ENCODE measurements around the gene LEMD3. TPM values are rescaled to one million over a fixed set of nuclear protein-coding genes. Genes with fewer than 3 reads are reported as not detected.

The LEMD3 gene
- polyA plus RNA-seq, 1 of the 3 experiments (the other 2 are of a cell fraction): 4.4 TPM

DNA sequence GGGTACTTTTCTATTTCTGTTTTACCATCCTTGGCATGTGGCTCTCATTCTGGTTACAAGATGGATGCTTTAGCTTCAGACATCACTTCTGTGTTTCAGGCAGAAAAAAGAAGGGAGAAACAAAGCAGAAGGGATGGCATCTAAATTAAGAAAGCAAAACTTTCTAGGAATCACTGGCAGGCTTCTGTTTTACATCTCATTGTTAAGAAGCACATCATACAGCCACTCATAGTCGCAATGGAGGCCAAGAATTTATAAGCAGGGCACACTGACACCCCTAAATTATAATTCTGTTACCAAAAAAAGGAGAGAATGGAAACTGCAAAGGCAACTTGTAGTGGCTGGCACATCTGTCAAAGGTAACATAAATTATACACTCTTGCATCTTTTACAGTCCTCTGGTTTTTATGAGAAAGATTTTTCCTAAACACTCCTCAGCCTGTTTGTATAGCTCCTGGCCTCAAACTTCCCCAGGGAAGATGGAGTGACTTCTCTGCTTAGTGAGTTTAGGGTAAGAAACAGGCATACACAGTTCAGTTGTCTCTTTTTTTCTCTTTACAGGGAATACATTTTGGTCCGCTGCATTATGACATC, 22.0 kb upstream of the LEMD3 start:
- Histone ChIP-seq H3K9me2 (no peaks in the 10 kb centered on the region), H3K27ac (ENCODE audit: low read depth in 2 of 2, low read length in 1 of 2) (no peak overlapping the region), H2AFZ (ENCODE audit: low read depth) (no peak overlapping the region), H3K27me3 (ENCODE audit: insufficient read depth) (peaks cover 18% of the 10 kb centered on the region; the same call in 1 of the 2 replicates), H3K4me3 (ENCODE audit: low read depth in 2 of 2, low read length in 1 of 2) (no peak overlapping the region), H3K79me2 (ENCODE audit: insufficient read depth) (no peaks in the 10 kb centered on the region), H3F3A (replicated peaks; ENCODE audit: insufficient read depth) (no peaks in the 10 kb centered on the region), H3K9me3 (no peaks in the 10 kb centered on the region), H3K4me1 (ENCODE audit: control insufficient read depth in 1 of 2, insufficient read depth in 2 of 2, low read depth in 1 of 2, low read length in 1 of 2) (no peaks in the 10 kb centered on the region), H3K9ac (no peak overlapping the region), H3K36me3 (replicated peaks in 1 of 2; ENCODE audit: control insufficient read depth in 1 of 2, insufficient read depth in 2 of 2, low read length in 1 of 2) (no peaks in the 10 kb centered on the region), H4K20me1 (ENCODE audit: insufficient read depth) (no peaks in the 10 kb centered on the region), H3K4me2 (no peak overlapping the region)
- ChIA-PET CTCF (interaction anchor here (1.2 kb wide), 1 partner anchor 256 kb away, joined by 3 read pairs; no protein-coding TSS in a partner anchor), POLR2A (no interaction called here)
- TF ChIP-seq FOXJ3 (CRISPR knock-in tag; IDR thresholded peaks at IDR 0.05): no peak
- TF ChIP-seq MXI1 (IDR thresholded peaks at IDR 0.05; ENCODE audit: low read depth, low read length): no peak
- no peak for TF ChIP-seq FOSL2 (IDR thresholded peaks at IDR 0.05; ENCODE audit: borderline replicate concordance, low read depth)
- TF ChIP-seq SIN3A (IDR thresholded peaks at IDR 0.05; ENCODE audit: borderline replicate concordance, low read depth, low read length): no peak
- TF ChIP-seq TAF1 (IDR thresholded peaks at IDR 0.05; ENCODE audit: borderline replicate concordance, low read depth, low read length): no peak
- TF ChIP-seq NFIC (IDR thresholded peaks at IDR 0.05; ENCODE audit: borderline replicate concordance): no peak
- no peak for TF ChIP-seq POLR2AphosphoS5 (IDR thresholded peaks at IDR 0.05; ENCODE audit: low read depth, low read length)
- TF ChIP-seq, protein P1, sequence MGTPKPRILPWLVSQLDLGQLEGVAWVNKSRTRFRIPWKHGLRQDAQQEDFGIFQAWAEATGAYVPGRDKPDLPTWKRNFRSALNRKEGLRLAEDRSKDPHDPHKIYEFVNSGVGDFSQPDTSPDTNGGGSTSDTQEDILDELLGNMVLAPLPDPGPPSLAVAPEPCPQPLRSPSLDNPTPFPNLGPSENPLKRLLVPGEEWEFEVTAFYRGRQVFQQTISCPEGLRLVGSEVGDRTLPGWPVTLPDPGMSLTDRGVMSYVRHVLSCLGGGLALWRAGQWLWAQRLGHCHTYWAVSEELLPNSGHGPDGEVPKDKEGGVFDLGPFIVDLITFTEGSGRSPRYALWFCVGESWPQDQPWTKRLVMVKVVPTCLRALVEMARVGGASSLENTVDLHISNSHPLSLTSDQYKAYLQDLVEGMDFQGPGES (IDR thresholded peaks at IDR 0.05; ENCODE audit: low read depth, low read length): no peak
- TF ChIP-seq MEF2A (IDR thresholded peaks at IDR 0.05; ENCODE audit: borderline replicate concordance, low read depth): no peak
- TF ChIP-seq GATA2 (CRISPR knock-in tag; IDR thresholded peaks at IDR 0.05): no peak
- TF ChIP-seq, protein P2, sequence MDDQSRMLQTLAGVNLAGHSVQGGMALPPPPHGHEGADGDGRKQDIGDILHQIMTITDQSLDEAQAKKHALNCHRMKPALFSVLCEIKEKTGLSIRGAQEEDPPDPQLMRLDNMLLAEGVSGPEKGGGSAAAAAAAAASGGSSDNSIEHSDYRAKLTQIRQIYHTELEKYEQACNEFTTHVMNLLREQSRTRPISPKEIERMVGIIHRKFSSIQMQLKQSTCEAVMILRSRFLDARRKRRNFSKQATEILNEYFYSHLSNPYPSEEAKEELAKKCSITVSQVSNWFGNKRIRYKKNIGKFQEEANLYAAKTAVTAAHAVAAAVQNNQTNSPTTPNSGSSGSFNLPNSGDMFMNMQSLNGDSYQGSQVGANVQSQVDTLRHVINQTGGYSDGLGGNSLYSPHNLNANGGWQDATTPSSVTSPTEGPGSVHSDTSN (IDR thresholded peaks at IDR 0.05): no peak
- no peak for TF ChIP-seq RCOR1 (IDR thresholded peaks at IDR 0.05; ENCODE audit: low read length)
- TF ChIP-seq SMC3 (IDR thresholded peaks at IDR 0.05; ENCODE audit: low read depth, low read length): no peak
- no peak for TF ChIP-seq EZH2phosphoT487 (IDR thresholded peaks at IDR 0.05; ENCODE audit: borderline replicate concordance, low read depth)
- no peak for TF ChIP-seq CHD2 (IDR thresholded peaks at IDR 0.05; ENCODE audit: low read length, partially characterized antibody)
- TF ChIP-seq, protein P3, sequence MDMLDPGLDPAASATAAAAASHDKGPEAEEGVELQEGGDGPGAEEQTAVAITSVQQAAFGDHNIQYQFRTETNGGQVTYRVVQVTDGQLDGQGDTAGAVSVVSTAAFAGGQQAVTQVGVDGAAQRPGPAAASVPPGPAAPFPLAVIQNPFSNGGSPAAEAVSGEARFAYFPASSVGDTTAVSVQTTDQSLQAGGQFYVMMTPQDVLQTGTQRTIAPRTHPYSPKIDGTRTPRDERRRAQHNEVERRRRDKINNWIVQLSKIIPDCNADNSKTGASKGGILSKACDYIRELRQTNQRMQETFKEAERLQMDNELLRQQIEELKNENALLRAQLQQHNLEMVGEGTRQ (IDR thresholded peaks at IDR 0.05; ENCODE audit: borderline replicate concordance, low read depth, low read length): no peak
- TF ChIP-seq, protein P4, sequence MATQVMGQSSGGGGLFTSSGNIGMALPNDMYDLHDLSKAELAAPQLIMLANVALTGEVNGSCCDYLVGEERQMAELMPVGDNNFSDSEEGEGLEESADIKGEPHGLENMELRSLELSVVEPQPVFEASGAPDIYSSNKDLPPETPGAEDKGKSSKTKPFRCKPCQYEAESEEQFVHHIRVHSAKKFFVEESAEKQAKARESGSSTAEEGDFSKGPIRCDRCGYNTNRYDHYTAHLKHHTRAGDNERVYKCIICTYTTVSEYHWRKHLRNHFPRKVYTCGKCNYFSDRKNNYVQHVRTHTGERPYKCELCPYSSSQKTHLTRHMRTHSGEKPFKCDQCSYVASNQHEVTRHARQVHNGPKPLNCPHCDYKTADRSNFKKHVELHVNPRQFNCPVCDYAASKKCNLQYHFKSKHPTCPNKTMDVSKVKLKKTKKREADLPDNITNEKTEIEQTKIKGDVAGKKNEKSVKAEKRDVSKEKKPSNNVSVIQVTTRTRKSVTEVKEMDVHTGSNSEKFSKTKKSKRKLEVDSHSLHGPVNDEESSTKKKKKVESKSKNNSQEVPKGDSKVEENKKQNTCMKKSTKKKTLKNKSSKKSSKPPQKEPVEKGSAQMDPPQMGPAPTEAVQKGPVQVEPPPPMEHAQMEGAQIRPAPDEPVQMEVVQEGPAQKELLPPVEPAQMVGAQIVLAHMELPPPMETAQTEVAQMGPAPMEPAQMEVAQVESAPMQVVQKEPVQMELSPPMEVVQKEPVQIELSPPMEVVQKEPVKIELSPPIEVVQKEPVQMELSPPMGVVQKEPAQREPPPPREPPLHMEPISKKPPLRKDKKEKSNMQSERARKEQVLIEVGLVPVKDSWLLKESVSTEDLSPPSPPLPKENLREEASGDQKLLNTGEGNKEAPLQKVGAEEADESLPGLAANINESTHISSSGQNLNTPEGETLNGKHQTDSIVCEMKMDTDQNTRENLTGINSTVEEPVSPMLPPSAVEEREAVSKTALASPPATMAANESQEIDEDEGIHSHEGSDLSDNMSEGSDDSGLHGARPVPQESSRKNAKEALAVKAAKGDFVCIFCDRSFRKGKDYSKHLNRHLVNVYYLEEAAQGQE (IDR thresholded peaks at IDR 0.05; ENCODE audit: low read depth, low read length): no peak
- WGBS (ENCODE audit: low lambda C conversion rate): 8% methylated on average over 2 of the region's 2 CpGs
- no peak for DNase-seq

All from SK-N-SH (cell line).